HG02571 (cell line): ENCODE data around the gene ITFG1.
"Not testable (repeated sequence)": the region's sequence is repeated elsewhere in the genome, so short reads cannot be mapped to it uniquely, and the experiment has no call there.

Source experiments
- ATAC-seq: cut with Tn5 transposase; IDR thresholded peaks from one replicate; pipeline ENCODE4 v1.9.1; 2021; ENCODE audit warnings: mild to moderate bottlenecking, moderate library complexity; ENCODE audit not compliant: unreplicated experiment

Gene ITFG1

GRCh38 chr16:47475786-47476185, 14.9 kb upstream of the ITFG1 start:
- no peak for ATAC-seq

DNA sequence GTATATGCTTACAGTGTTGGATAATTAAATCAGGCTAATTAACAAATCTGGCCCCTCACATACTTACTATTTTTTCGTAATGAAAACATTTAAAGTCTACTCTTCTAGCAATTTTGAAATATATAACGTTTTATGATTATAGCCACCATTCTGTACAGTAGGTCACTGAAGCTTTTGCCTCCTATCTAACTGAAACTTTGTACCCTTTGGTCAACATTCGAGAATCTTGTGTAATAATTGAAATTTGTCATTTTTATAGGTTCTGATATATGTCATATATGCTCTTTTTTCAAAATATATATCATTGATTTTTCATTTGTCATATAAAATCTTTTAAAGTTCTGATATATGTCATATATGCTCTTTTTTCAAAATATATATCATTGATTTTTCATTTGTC, 12.9 kb upstream of the ITFG1 start:
- ATAC-seq, result no peak

GRCh38 chr16:47473004-47473403, 12.1 kb upstream of the ITFG1 start:
- not testable (repeated sequence) for ATAC-seq

GRCh38 chr16:47470810-47471209, 9.9 kb upstream of the ITFG1 start:
- ATAC-seq, result no peak

GRCh38 chr16:47470211-47470610, 9.3 kb upstream of the ITFG1 start:
- ATAC-seq, result no peak

DNA sequence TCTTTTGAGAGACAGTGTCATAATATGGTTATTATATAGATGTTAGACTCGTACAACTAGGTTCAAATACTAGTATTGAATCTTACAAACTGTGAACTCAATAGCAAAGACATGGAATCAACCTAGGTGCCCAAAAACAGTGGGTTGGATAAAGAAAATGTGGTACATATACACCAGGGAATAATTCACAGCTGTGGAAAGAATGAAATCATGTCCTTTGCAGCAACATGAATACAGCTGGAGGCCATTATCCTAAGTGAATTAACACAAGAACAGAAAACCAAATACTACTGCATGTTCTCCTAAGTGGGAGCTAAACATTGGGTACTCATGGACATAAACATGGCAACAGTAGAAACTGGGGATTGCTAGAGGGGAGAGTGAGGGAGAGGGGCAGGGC, 8.4 kb upstream of the ITFG1 start:
- no peak for ATAC-seq

DNA sequence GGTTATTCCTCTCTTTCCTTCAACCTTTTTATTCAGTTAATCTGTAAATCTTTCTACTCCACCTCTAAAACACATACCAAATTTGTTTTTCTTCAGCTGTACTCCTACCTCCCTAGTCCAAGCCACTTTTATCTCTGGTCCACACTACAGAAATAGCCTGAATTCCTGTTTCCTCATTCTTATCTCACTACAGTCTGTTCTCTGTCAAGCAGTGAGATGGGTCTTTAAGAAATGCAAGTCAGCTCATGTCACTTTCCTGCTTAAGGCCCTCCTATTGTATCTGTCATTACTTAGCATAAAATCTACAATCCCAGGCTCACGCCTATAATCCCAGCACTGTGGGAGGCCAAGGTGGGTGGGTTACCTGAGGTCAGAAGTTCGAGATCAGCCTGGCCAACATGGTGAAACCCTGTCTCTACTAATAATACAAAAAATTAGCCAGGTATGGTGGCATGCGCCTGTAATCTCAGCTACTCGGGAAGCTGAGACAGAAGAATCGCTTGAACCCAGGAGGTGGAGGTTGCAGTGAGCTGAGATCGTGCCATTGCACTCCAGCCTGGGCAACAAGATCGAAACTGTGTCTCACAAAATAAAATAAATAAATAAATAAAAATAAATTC, 7.3 kb upstream of the ITFG1 start:
- ATAC-seq, result not testable (repeated sequence)

GRCh38 chr16:47467501-47467900, 6.6 kb upstream of the ITFG1 start:
- ATAC-seq, result no peak

DNA sequence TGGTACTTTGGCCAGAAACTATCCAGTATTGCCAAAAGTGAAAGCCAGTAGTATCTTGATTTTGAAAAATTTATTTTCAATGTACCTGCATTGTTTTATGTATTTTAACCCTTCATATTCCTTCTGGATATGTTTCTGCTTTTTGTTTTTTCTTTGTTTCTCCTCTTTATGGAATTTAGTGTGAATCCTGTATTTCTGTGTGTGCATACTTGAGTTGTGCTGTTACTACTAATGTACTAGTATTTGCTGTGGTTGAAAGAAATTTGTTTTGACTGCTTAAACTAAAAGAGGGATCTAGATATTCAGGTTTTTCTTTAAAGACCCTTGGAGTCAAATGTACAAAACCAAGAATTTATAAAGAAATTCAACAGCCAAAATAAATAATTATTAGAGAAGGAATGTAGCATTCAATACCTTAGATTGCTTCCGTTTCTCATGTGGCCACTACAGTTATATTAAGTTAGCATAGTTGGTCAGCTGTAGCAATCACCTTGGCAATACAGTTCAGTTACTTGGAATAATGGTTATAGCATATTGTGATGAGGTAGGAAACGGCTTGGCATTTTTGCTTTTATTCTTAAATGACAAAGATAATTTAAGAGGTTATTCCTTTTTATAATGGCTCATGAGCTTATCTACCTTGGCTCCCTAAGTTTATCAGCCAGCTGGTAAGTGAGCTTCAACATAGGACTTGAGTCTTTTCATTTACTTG, 5.2 kb upstream of the ITFG1 start:
- no peak for ATAC-seq

GRCh38 chr16:47463771-47464624, 3.1 kb upstream of the ITFG1 start:
- ATAC-seq, result no peak

- no peak for ATAC-seq
These were observed 869 bp upstream of the ITFG1 start for GRCh38 chr16:47461598-47462266.

GRCh38 chr16:47460359-47460710, 528 bp downstream of the ITFG1 start:
- ATAC-seq, result no peak

- ATAC-seq, result no peak
These were observed 1.3 kb downstream of the ITFG1 start for GRCh38 chr16:47459603-47460002.

- no peak for ATAC-seq
These were observed 2.5 kb downstream of the ITFG1 start for GRCh38 chr16:47458331-47458730.

GRCh38 chr16:47449788-47450187, 11.1 kb downstream of the ITFG1 start:
- ATAC-seq, result no peak

- no peak for ATAC-seq
These were observed 11.9 kb downstream of the ITFG1 start for GRCh38 chr16:47448830-47449575.

GRCh38 chr16:47446431-47446830, 14.4 kb downstream of the ITFG1 start:
- ATAC-seq, result no peak

DNA sequence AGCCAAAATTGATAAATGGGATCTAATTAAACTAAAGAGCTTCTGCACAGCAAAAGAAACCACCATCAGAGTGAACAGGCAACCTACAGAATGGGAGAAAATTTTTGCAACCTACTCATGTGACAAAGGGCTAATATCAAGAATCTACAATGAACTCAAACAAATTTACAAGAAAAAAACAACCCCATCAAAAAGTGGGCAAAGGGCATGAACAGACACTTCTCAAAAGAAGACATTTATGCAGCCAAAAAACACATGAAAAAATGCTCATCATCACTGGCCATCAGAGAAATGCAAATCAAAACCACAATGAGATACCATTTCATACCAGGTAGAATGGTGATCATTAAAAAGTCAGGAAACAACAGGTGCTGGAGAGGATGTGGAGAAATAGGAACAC, 18.0 kb downstream of the ITFG1 start:
- ATAC-seq, result not testable (repeated sequence)

GRCh38 chr16:47440066-47440465, 20.8 kb downstream of the ITFG1 start:
- ATAC-seq, result not testable (repeated sequence)

GRCh38 chr16:47434274-47434673, 26.6 kb downstream of the ITFG1 start:
- ATAC-seq, result not testable (repeated sequence)

DNA sequence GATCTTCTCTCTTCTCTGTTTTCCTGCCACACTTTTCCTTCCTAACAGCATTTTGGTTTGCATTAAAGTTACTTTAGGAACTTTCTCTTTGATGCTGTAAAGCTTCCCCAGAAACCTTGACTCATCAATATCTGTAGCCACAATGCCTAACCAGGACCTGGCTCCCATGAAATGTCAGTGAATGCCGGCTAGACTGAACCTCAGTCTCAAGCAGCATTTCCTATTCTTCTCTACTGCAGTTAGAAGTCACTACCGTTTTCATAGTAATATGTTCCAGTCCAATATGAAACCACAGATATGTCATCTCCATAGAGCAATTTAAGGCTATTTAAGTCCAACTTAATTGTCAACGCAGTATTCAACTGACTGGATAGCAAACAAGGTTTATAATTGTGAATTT, 28.9 kb downstream of the ITFG1 start:
- no peak for ATAC-seq
